GM19193 (cell line): Measurements from ENCODE around the gene ARID3A.

Experiments used
- POLR2A ChIP-seq: IDR thresholded peaks from 4 replicates; pipeline ENCODE4 v1.6.1; 2011; ENCODE audit not compliant: insufficient read depth, insufficient read length; ENCODE audit errors: extremely low read depth

Gene ARID3A

DNA sequence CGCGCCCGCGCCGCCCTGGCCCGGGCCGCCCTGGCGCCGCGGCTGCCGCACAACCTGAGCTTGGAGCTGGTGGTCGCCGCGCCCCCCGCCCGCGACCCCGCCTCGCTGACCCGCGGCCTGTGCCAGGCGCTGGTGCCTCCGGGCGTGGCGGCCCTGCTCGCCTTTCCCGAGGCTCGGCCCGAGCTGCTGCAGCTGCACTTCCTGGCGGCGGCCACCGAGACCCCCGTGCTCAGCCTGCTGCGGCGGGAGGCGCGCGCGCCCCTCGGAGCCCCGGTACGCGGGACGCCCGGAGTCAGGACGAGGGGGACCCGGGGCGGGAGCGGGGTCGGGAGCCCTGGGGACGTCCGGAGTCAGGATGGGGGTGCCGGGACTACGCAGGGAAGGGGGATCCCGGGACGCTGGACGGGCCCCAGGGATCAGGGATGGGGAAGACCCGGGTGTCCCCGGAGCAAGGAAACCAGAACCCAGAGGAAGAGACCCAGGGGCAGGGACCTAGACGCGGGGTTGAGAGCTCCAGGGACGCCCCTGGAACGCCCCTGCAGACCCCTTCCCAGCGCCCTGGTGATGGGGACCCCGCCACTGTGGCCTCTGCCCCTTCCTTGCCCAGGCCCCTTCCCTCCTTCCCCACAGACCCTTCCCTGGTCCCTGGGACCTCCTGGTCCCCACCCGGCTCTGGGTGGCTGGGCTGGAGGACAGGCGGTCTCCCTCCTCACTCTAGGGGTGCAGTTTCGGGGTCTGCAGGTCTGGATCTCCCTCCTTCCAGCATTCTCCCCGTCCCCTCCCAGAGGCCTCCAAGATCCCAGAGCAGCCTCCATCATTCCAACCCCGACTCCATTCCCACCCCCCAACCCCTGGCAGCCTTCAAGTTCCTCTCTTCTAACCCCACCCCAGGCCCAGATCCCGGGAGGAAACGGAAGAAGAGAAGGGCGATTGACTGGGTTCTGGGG lies 75.0 kb downstream of the ARID3A start:
- TF ChIP-seq POLR2A = no peak

DNA sequence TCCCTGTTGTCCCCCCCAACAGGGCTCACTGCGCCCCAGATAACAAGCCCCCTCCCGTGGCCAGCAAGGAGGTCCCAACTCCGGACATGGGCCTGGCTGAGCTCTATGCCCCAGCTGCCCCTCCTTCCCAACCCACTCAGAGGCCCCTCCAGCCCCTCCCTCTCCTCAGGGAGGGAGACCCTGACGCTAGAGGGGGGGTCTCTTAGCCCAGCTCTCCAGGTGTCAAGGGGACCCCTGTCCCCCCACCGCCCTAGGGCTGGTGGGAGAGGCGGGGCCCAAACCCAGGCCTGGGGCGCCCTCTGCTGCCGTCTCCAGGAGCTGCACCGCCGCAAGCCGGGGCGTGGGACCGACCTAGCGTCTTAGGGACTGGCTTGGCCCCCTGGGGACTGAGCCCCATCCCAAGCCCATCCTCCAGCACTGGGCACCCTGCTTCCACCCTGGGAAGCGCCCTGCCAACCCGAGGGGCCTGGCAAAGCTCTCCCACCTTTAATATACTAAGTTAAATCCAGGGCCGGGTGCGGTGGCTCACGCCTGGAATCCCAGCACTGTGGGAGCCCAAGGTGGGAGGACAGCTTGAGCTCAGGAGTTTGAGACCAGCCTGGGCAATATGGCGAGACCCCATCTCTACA lies 75.8 kb downstream of the ARID3A start:
- TF ChIP-seq POLR2A = no peak

DNA sequence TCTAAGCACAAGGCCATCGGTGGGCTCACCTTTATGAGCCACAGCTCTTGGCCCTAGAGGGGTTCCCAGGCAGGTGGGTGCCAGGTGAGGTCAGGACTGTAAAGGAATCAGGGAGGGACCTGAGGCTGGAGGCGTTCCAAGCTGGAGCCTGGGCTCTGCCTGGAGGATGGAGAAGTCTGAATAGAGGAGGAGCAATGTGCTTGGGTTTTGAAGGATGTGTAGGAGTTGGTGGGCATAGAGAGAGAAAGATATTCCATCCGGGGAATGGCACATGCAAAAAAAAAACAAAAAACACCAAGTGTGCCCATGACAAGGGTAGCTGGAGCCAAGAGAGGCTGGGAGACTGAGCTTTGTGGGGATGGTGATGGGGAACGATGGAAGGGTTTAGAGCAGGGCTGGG lies 76.8 kb downstream of the ARID3A start:
- TF ChIP-seq POLR2A = no peak

DNA sequence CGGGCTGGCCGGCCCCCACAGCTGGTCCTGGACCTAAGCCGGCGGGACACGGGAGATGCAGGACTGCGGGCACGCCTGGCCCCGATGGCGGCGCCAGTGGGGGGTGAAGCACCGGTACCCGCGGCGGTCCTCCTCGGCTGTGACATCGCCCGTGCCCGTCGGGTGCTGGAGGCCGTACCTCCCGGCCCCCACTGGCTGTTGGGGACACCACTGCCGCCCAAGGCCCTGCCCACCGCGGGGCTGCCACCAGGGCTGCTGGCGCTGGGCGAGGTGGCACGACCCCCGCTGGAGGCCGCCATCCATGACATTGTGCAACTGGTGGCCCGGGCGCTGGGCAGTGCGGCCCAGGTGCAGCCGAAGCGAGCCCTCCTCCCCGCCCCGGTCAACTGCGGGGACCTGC lies 77.4 kb downstream of the ARID3A start:
- TF ChIP-seq POLR2A = no peak

DNA sequence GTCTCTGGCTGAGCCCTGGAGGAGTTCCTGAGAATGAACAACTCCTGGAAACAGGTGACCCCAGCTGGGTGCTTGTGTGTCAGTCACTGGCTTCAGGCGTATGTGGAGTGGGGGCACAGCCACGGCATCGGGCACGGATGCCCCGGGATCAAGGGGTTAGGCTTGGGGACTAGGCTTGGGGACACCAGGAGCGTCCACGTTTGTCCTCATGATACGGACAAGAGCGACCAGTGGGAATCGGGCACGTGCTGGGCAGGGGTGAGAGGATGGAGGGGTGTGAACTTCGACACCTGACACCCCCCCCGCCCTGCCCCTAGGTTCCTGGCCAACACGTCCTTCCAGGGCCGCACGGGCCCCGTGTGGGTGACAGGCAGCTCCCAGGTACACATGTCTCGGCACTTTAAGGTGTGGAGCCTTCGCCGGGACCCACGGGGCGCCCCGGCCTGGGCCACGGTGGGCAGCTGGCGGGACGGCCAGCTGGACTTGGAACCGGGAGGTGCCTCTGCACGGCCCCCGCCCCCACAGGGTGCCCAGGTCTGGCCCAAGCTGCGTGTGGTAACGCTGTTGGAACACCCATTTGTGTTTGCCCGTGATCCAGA lies 78.5 kb downstream of the ARID3A start:
- no peak for TF ChIP-seq POLR2A

DNA sequence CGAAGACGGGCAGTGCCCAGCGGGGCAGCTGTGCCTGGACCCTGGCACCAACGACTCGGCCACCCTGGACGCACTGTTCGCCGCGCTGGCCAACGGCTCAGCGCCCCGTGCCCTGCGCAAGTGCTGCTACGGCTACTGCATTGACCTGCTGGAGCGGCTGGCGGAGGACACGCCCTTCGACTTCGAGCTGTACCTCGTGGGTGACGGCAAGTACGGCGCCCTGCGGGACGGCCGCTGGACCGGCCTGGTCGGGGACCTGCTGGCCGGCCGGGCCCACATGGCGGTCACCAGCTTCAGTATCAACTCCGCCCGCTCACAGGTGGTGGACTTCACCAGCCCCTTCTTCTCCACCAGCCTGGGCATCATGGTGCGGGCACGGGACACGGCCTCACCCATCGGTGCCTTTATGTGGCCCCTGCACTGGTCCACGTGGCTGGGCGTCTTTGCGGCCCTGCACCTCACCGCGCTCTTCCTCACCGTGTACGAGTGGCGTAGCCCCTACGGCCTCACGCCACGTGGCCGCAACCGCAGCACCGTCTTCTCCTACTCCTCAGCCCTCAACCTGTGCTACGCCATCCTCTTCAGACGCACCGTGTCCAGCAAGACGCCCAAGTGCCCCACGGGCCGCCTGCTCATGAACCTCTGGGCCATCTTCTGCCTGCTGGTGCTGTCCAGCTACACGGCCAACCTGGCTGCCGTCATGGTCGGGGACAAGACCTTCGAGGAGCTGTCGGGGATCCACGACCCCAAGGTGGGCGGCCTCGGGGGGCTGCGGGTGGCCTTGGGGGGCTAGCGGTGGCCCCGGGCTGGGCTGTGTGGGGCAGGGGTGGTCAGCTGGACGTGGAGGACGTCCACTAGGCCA lies 79.2 kb downstream of the ARID3A start:
- no peak for TF ChIP-seq POLR2A

DNA sequence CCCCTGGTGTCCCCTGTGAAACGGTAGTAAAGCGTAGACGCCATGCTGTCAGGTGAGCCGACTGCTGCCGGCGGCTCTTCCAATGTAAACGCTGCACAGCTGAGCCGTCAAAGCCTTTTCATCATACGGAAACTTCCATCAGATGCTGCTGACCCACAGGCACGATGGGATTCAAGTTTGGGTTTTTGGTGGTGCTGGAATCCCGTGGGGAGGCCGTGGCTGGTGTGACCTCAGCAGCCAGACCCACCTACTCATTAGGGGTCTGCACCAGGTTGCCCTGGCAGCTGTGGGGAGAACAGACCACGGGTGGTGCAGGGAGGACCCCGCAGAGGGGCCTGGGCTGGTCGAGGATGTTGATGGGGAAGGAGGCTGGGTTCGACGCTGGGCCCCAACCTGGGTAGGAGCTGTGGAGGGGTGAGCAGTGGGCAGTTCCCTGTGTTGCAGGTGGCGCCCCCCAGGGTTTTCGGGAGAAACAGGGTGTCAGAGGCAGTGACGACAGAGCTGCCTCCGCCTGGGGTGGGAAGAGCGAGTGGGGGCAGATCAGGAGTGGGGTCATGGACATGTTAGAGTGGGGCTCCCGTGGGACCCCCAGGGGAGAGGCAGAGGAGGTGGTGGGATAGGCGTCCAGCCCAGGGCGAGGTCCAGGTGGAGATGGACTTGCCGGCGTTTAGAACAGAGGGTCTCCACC lies 81.0 kb downstream of the ARID3A start:
- no peak for TF ChIP-seq POLR2A

DNA sequence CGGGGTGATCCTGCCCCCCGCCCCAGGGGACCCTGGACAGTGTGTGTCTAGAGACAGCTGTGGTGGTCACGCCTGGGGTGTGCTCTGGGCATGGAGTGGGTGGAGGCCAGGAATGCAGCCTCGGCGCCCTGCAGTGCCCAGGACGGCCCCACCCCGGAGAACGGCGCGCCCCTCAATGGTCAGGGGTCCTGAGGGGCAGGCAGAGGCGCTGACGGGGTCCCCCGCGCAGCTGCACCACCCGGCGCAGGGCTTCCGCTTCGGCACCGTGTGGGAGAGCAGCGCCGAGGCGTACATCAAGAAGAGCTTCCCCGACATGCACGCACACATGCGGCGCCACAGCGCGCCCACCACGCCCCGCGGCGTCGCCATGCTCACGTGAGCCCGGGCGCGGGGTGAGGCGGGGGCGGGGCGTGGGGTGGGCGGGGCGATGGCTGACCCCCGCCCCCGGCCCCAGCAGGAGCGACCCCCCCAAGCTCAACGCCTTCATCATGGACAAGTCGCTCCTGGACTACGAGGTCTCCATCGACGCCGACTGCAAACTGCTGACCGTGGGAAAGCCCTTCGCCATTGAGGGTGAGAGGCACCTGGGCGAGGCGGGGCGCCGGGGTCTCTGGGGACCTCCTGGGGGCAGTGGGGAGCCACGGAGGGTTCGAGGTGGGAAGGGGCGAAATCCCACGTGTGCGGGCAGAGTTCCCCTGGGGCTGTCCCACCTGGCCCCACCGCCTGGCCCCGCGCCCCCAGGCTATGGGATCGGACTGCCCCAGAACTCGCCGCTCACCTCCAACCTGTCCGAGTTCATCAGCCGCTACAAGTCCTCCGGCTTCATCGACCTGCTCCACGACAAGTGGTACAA lies 81.8 kb downstream of the ARID3A start:
- TF ChIP-seq POLR2A = no peak

DNA sequence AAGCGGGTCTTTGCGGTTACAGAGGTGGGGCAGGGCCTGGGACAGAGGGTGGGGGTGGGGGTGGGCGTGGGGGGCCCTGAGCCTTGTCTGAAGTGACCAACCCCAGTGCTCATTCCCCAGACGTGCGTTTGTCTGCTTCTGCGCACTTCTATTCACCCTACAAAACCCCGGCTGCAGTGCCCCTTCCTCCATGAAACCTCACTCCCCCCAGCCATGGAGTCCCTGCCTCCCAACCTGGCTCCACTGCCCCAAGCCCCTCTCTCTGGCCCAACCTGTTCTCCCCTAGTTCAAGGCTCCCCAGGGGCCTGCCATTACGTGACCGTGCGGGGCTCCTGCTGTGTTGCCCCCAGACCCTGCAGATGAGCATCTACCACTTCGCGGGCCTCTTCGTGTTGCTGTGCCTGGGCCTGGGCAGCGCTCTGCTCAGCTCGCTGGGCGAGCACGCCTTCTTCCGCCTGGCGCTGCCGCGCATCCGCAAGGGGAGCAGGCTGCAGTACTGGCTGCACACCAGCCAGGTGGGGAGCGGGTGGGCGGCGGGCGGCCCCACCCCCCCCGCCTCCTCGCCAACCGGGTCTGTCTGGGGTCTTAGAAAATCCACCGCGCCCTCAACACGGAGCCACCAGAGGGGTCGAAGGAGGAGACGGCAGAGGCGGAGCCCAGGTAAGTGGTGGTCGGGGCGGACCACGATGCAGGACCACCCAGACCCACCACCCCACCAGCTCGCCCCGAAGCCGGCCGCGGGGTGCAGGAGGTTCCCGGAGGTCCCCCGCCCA lies 82.6 kb downstream of the ARID3A start:
- no peak for TF ChIP-seq POLR2A

DNA sequence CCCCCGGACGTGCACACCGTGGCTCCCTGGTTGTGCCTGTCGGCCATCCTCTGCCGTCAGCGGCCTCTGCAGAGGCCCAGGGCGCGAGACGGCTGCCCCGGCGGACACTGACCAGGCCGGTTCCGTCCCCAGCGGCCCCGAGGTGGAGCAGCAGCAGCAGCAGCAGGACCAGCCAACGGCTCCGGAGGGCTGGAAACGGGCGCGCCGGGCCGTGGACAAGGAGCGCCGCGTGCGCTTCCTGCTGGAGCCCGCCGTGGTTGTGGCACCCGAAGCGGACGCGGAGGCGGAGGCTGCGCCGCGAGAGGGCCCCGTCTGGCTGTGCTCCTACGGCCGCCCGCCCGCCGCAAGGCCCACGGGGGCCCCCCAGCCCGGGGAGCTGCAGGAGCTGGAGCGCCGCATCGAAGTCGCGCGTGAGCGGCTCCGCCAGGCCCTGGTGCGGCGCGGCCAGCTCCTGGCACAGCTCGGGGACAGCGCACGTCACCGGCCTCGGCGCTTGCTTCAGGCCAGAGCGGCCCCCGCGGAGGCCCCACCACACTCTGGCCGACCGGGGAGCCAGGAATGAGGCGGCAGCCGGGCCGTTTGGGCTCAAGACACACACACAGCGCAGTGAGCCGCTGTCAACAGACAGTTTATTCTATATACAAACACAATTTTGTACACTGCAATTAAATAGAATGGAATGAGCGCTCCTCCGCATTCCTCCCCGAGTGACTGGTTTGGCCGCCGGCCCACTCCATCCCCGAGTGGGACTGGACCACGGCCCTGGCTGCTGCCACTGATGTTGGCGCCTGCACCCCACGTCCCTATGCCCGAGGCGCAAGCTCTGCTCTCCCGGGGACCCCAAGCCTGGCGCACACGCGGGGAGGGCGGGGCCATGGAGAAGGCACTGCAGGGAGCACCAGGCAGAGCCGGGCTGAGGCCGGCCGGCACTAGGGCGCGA lies 83.5 kb downstream of the ARID3A start:
- no peak for TF ChIP-seq POLR2A

DNA sequence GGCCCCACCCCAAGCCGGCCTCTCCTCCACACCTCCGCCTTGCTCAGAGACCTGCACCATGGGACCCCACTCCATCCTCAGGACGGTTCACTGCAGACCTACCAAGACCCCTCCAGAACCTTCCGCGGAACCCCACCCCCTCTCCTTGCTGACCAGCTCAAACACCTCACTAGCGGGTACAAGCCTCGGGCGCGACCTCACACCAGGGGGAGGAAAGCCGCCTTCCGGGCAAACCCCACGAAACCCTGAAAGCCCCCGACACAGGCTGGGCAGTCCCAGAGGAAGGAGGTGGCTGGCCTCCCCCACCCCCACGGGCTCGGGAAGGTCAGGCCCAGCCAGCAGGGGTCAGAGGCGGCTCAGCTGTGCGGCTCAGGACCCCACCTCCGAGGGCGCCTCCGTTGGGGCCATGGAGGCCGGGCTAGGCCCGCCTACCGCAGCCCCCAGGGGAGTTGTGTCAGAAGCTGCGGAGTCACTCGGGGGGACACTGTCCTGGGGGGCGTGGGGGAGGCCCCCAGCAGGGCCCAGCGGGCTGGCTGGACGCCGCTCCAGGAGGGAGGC lies 84.2 kb downstream of the ARID3A start:
- no peak for TF ChIP-seq POLR2A
